ENCODE measurements around the gene SPRING1. TPM values are rescaled to one million over a fixed set of nuclear protein-coding genes. Genes with fewer than 3 reads are reported as not detected.

Gene SPRING1
- total and polyA plus RNA-seq, 2 of the 13 experiments (the other 11 are each of a cell fraction or from before 2014, with no cell fraction given): 20.0 to 51.8 TPM

- TF ChIP-seq ZNF609 (CRISPR knock-in tag; IDR thresholded peaks at IDR 0.05; ENCODE audit: borderline replicate concordance) (no peak), ZNF672 (CRISPR knock-in tag; IDR thresholded peaks at IDR 0.05) (no peak), ZNF225 (CRISPR knock-in tag; IDR thresholded peaks at IDR 0.05) (no peak), ZNF232 (CRISPR knock-in tag; IDR thresholded peaks at IDR 0.05; ENCODE audit: borderline replicate concordance) (no peak), ZNF333 (CRISPR knock-in tag; IDR thresholded peaks at IDR 0.05; ENCODE audit: borderline replicate concordance) (no peak), KAT2B (IDR thresholded peaks at IDR 0.05; ENCODE audit: borderline replicate concordance, low read depth, low read length) (no peak)
These were observed 43.0 kb downstream of the SPRING1 start (continued) for GRCh38 chr12:116694653-116695463.

Data from HepG2 (cell line).